HT-29 (cell line): Measurements from ENCODE around the gene TSPAN11. TPM values are rescaled to one million over a fixed set of nuclear protein-coding genes. Genes with fewer than 3 reads are reported as not detected.
A peak's percentile ranks its signal among the peaks of the same experiment; 100 is the strongest.
"Not testable (repeated sequence)": the region's sequence is repeated elsewhere in the genome, so short reads cannot be mapped to it uniquely, and the experiment has no call there.

ENCODE experiments used
- DNase-seq: peaks from one replicate; pipeline ENCODE4 v3.0.0-alpha.2; 2015; ENCODE audit warnings: low spot score
- total RNA-seq: library from RNA; depleted of rRNA; stranded (reverse); fragments of >200 nt; shearing (Covaris generic); gene quantifications from 2 replicates; pipeline ENCODE4 v1.2.3, GENCODE V29; 2014

Gene TSPAN11
- total RNA-seq, 1 experiment from 2014 or later, result not detected

- DNase-seq, result no peak
These were observed 75.8 kb downstream of the TSPAN11 start for GRCh38 chr12:31002361-31002725.

GRCh38 chr12:31002999-31003398, 76.5 kb downstream of the TSPAN11 start:
- DNase-seq, result no peak

- no peak for DNase-seq
These were observed 77.5 kb downstream of the TSPAN11 start for GRCh38 chr12:31003861-31004640.

- no peak for DNase-seq
These were observed 78.1 kb downstream of the TSPAN11 start for GRCh38 chr12:31004666-31005065.

GRCh38 chr12:31005256-31005943, 78.9 kb downstream of the TSPAN11 start:
- no peak for DNase-seq

- peak; percentile 93 for DNase-seq
These were observed 79.4 kb downstream of the TSPAN11 start for GRCh38 chr12:31005944-31006361.

- no peak for DNase-seq
These were observed 80.0 kb downstream of the TSPAN11 start for GRCh38 chr12:31006416-31007152.

- no peak for DNase-seq
These were observed 80.6 kb downstream of the TSPAN11 start for GRCh38 chr12:31007153-31007495.

GRCh38 chr12:31007636-31008175, 81.2 kb downstream of the TSPAN11 start:
- no peak for DNase-seq

- DNase-seq, result no peak
These were observed 81.8 kb downstream of the TSPAN11 start for GRCh38 chr12:31008241-31008761.

- DNase-seq, result no peak
These were observed 82.7 kb downstream of the TSPAN11 start for GRCh38 chr12:31008961-31009840.

- no peak for DNase-seq
These were observed 83.4 kb downstream of the TSPAN11 start for GRCh38 chr12:31009976-31010375.

GRCh38 chr12:31011336-31011735, 84.8 kb downstream of the TSPAN11 start:
- DNase-seq, result no peak

GRCh38 chr12:31011746-31012566, 85.4 kb downstream of the TSPAN11 start:
- DNase-seq, result peak; percentile 42

GRCh38 chr12:31012567-31012891, 86.0 kb downstream of the TSPAN11 start:
- DNase-seq, result not testable (repeated sequence)

GRCh38 chr12:31015215-31015614, 88.7 kb downstream of the TSPAN11 start:
- DNase-seq, result no peak

GRCh38 chr12:31016057-31016456, 89.5 kb downstream of the TSPAN11 start:
- DNase-seq, result no peak

- no peak for DNase-seq
These were observed 91.0 kb downstream of the TSPAN11 start for GRCh38 chr12:31017535-31017934.

- DNase-seq, result no peak
These were observed 91.7 kb downstream of the TSPAN11 start for GRCh38 chr12:31018106-31018789.
